Spinal cord (tissue), 10 donors: ENCODE results near the gene CCN5. TPM values are rescaled to one million over a fixed set of nuclear protein-coding genes. Genes with fewer than 3 reads are reported as not detected.

ENCODE experiments used
- DNase-seq, 6 donors: peaks; one replicate each; pipeline versions ENCODE4 v3.0.0 to v3.0.0-alpha.2; 2013 to 2015; ENCODE audit warnings: low spot score in 6 of 6, low read depth in 4 of 6
- H3K27ac ChIP-seq: one replicate; pipeline ENCODE4 v1.5.1; 2013; ENCODE audit warnings: low read depth, low read length, control low read depth
- H3K27me3 ChIP-seq: one replicate; pipeline ENCODE4 v1.6.1; 2013; ENCODE audit warnings: low read length; ENCODE audit not compliant: control insufficient read depth, insufficient read depth
- H3K36me3 ChIP-seq: one replicate; pipeline ENCODE4 v1.6.1; 2013; ENCODE audit warnings: low read length; ENCODE audit not compliant: control insufficient read depth, insufficient read depth
- H3K4me1 ChIP-seq: one replicate; pipeline ENCODE4 v1.6.1; 2013; ENCODE audit warnings: low read length; ENCODE audit not compliant: control insufficient read depth, insufficient read depth
- H3K4me3 ChIP-seq: one replicate; pipeline ENCODE4 v1.5.1; 2013; ENCODE audit warnings: low read depth, low read length, control low read depth
- H3K9me3 ChIP-seq: one replicate; pipeline ENCODE4 v1.6.1; 2013; ENCODE audit warnings: low read length; ENCODE audit not compliant: control insufficient read depth, insufficient read depth
- WGBS: methylation state at CpG from one replicate; pipeline ENCODE4 v1.1.5; 2013; ENCODE audit warnings: missing lambda C conversion rate; ENCODE audit not compliant: insufficient coverage; 5-methylcytosine and 5-hydroxymethylcytosine counted together
- polyA plus RNA-seq, 2 donors: library from polyadenylated mRNA; unstranded; fragments of 120-200 nt; gene quantifications; one replicate each; pipeline ENCODE4 v1.2.1, GENCODE V29; 2013; ENCODE audit not compliant: insufficient read length in 2 of 2
- total RNA-seq, 2 donors: library from RNA; depleted of rRNA in 1 of 2; stranded (reverse); fragments of 120-200 nt in 1 of 2; fragments of >200 nt in 1 of 2; gene quantifications; one replicate each; pipeline versions ENCODE4 v1.2.3 to v1.2.4, GENCODE V29; 2013 to 2014
- donor health status: healthy.

CCN5 gene
- total and polyA plus RNA-seq, 4 donors: 0.17 to 0.50 (median 0.26) TPM

GRCh38 chr20:44722990-44723389, 7.8 kb downstream of the CCN5 start:
- Histone ChIP-seq H3K27me3 (peaks cover 5% of the 10 kb centered on the region), H3K9me3 (no peaks in the 10 kb centered on the region), H3K36me3 (peaks cover 3% of the 10 kb centered on the region), H3K27ac (no peak overlapping the region), H3K4me3 (no peak overlapping the region), H3K4me1 (peaks cover 9% of the 10 kb centered on the region)
- WGBS: 94% methylated on average over 1 of the region's 2 CpGs
- DNase-seq: no peak

GRCh38 chr20:44723391-44723790, 8.2 kb downstream of the CCN5 start:
- Histone ChIP-seq H3K4me3 (no peak overlapping the region), H3K27ac (no peak overlapping the region), H3K36me3 (peaks cover 3% of the 10 kb centered on the region), H3K9me3 (no peaks in the 10 kb centered on the region), H3K27me3 (peaks cover 5% of the 10 kb centered on the region), H3K4me1 (peaks cover 9% of the 10 kb centered on the region)
- no peak for DNase-seq
- 56% methylated on average over 6 of the region's 7 CpGs for WGBS

- Histone ChIP-seq H3K9me3 (no peaks in the 10 kb centered on the region), H3K4me3 (no peak overlapping the region), H3K4me1 (peaks cover 11% of the 10 kb centered on the region), H3K27me3 (peaks cover 5% of the 10 kb centered on the region), H3K27ac (no peak overlapping the region), H3K36me3 (peaks cover 3% of the 10 kb centered on the region)
- 96% methylated on average over 2 of the region's 9 CpGs for WGBS
- DNase-seq: no peak
Measured at GRCh38 chr20:44723798-44724362, 8.7 kb downstream of the CCN5 start.

GRCh38 chr20:44724423-44725091, 9.4 kb downstream of the CCN5 start:
- peaks cover 3% of the 10 kb centered on the region for H3K36me3 ChIP-seq
- H3K4me3 ChIP-seq: no peak overlapping the region
- 42% methylated on average over 26 of the region's 26 CpGs for WGBS
- H3K27ac ChIP-seq: no peak overlapping the region
- DNase-seq: no peak
- H3K9me3 ChIP-seq: no peaks in the 10 kb centered on the region
- peaks cover 17% of the 10 kb centered on the region for H3K4me1 ChIP-seq
- peaks cover 5% of the 10 kb centered on the region for H3K27me3 ChIP-seq

GRCh38 chr20:44725837-44726236, 10.7 kb downstream of the CCN5 start:
- H3K36me3 ChIP-seq: no peaks in the 10 kb centered on the region
- H3K27ac ChIP-seq: no peak overlapping the region
- no peak for DNase-seq
- H3K4me3 ChIP-seq: no peak overlapping the region
- peaks cover 5% of the 10 kb centered on the region for H3K27me3 ChIP-seq
- WGBS: 90% methylated on average over 3 of the region's 5 CpGs
- peaks cover 13% of the 10 kb centered on the region for H3K4me1 ChIP-seq
- H3K9me3 ChIP-seq: no peaks in the 10 kb centered on the region

- peaks cover 3% of the 10 kb centered on the region for H3K36me3 ChIP-seq
- H3K4me3 ChIP-seq: no peak overlapping the region
- H3K9me3 ChIP-seq: no peaks in the 10 kb centered on the region
- no peak for DNase-seq
- H3K4me1 ChIP-seq: peaks cover 17% of the 10 kb centered on the region
- WGBS: 80% methylated on average over 11 of the region's 11 CpGs
- H3K27me3 ChIP-seq: peaks cover 5% of the 10 kb centered on the region
- no peak overlapping the region for H3K27ac ChIP-seq
Measured at GRCh38 chr20:44727039-44727438, 11.9 kb downstream of the CCN5 start.

- WGBS: 75% methylated on average over 2 of the region's 2 CpGs
- Histone ChIP-seq H3K27me3 (peaks cover 5% of the 10 kb centered on the region), H3K36me3 (peaks cover 3% of the 10 kb centered on the region), H3K27ac (no peak overlapping the region), H3K4me3 (no peak overlapping the region), H3K9me3 (no peaks in the 10 kb centered on the region), H3K4me1 (peaks cover 17% of the 10 kb centered on the region)
- no peak for DNase-seq
Measured at GRCh38 chr20:44727651-44728050, 12.5 kb downstream of the CCN5 start.

- no peaks in the 10 kb centered on the region for H3K9me3 ChIP-seq
- H3K27ac ChIP-seq: no peak overlapping the region
- DNase-seq: peak in 2 of 6 donors; percentile 40 to 76
- no peak overlapping the region for H3K4me3 ChIP-seq
- peaks cover 17% of the 10 kb centered on the region for H3K4me1 ChIP-seq
- peaks cover 5% of the 10 kb centered on the region for H3K27me3 ChIP-seq
- 7% methylated on average over 6 of the region's 9 CpGs for WGBS
- H3K36me3 ChIP-seq: peaks cover 3% of the 10 kb centered on the region
Measured at GRCh38 chr20:44728801-44729443, 13.8 kb downstream of the CCN5 start.

GRCh38 chr20:44730441-44730840, 15.3 kb downstream of the CCN5 start:
- H3K4me1 ChIP-seq: peaks cover 12% of the 10 kb centered on the region
- H3K4me3 ChIP-seq: no peak overlapping the region
- no peaks in the 10 kb centered on the region for H3K27me3 ChIP-seq
- H3K27ac ChIP-seq: no peak overlapping the region
- 80% methylated on average over 1 of the region's 2 CpGs for WGBS
- no peaks in the 10 kb centered on the region for H3K9me3 ChIP-seq
- DNase-seq: no peak
- H3K36me3 ChIP-seq: peaks cover 3% of the 10 kb centered on the region

GRCh38 chr20:44731657-44732056, 16.5 kb downstream of the CCN5 start:
- H3K36me3 ChIP-seq: peaks cover 3% of the 10 kb centered on the region
- 59% methylated on average over 6 of the region's 8 CpGs for WGBS
- no peak overlapping the region for H3K4me3 ChIP-seq
- no peaks in the 10 kb centered on the region for H3K27me3 ChIP-seq
- H3K9me3 ChIP-seq: no peaks in the 10 kb centered on the region
- peaks cover 12% of the 10 kb centered on the region for H3K4me1 ChIP-seq
- DNase-seq: no peak
- no peak overlapping the region for H3K27ac ChIP-seq
